NCI-H2196 (cell line): ENCODE results near the gene RGPD4.

ENCODE experiments used
- DNase-seq: peaks from one replicate; lab custom pipeline; 2025; ENCODE audit not compliant: unreplicated experiment; lab: John Stamatoyannopoulos, UW

RGPD4 gene

DNA sequence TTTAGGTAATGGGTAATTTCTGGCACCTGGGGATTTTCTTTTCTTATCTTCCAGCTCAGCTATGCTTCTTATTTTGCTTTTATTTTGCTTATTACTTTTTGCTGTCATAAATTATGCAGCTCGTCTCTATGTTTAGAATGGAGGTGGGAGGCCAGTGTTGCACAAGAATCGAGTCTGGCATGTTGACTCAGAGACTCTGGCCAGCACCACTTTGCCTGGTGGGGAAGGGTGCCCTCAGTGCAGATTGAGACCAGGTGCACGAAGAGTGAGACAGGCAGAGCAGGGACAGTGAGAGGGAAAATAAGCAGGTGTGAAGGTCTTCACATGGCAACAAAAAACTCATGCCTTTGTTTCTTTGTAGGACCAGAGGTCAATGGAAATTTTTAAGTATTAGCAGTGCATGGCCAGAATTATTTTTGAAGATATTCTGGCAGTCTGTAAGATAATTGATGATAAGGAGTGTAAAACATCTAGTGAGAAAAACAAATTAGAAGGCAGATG, 100.4 kb downstream of the RGPD4 start:
- DNase-seq: no peak

DNA sequence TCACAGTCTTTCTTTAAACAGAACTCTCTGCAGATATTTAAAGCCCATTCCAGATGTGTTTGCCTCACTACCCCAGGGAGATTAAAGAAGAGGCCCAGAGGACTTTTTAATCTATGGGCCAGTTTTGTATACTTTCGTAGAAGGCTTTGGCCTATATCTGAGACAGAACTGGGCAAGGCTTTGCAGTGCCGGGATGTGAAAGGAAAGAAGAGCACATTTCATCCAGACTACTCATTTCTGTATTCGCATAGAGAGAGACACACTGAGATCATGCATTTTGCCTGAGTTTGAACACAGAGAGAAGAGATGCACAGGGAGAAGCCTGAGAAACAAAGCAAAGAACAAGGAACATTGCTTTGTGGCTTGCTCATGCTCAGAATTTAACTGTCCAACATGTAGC, 104.7 kb downstream of the RGPD4 start:
- no peak for DNase-seq

GRCh38 chr2:107932488-107932887, 105.8 kb downstream of the RGPD4 start:
- DNase-seq: no peak

- peak; percentile 13 for DNase-seq
Observed at GRCh38 chr2:107932979-107933378, 106.3 kb downstream of the RGPD4 start.

DNA sequence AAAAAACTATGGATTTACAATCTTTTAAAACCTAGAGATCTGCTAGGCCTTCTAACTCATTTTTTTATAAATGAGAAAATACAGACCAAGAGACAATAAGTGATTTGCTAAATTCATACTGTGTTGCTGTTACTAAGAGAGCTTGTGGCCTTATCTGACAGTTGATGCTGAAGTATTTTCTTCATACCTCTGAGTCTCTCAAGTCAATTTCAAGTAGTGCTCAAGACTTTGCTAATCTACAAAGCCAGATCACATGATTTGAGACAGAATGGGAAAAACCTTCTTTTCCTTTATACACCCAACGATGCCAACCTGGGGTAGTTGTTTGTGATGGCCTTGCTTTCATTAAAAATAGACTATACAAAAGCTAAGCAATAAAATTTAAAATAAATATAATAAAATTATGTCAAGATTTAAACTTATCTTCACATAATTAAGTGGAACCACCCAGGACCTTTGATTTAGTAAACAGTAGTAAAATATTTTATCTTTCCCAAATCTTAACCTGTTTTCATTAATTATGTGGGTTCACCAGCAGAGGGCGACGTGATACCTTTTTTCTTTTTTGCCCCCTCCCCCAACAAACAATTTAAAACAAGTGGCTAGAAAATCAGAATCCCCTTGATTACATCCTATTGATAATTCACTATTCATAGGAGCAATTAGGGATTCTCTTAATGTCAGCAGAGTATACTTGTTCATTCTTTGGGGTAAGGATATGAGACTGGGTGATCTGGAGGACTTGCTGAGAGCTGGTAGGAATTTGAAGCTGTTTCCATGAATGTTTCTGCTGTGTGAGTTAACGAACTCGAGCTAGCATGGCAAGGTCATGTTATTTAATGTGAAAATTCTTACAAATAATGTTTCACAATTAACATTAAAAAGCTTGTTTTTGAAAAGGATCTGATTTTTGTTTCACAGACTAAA, 110.0 kb downstream of the RGPD4 start:
- peak; percentile 7 for DNase-seq
